A549 (cell line): ENCODE data around the gene NT5C2. TPM values are rescaled to one million over a fixed set of nuclear protein-coding genes. Genes with fewer than 3 reads are reported as not detected.
A peak's percentile ranks its signal among the peaks of the same experiment; 100 is the strongest.

Experiments
- ATAC-seq, 2 experiments: fragments of 200-7000 bp in 1 of 2; fragments of >200 bp in 1 of 2; cut with Nextera tagmentation in 1 of 2; cut with Tn5 transposase in 1 of 2; 3 replicates each; pipeline versions ENCODE4 v1.8.0 to v1.9.1; 2018 to 2020; ENCODE audit warnings: mild to moderate bottlenecking in 1 of 2, moderate library complexity in 1 of 2
- CTCF ChIA-PET: fragments of 300-600 bp; sonication (Branson Sonifier 250); formaldehyde crosslinking; extraction: SDS; loops from one replicate; lab custom pipeline; 2021; ENCODE audit warnings: antibody characterized with exemption, inconsistent platforms; lab: Yijun Ruan, JAX
- POLR2A ChIA-PET: fragments of 350-600 bp; formaldehyde crosslinking; extraction: SDS; loops from one replicate; lab custom pipeline; 2021; ENCODE audit warnings: antibody characterized with exemption, inconsistent platforms; lab: Yijun Ruan, JAX
- DNase-seq, 2 experiments: peaks; one replicate each; pipeline versions ENCODE4 v3.0.0 to v3.0.0-alpha.2; 2011 to 2016; ENCODE audit warnings: low read depth in 1 of 2, low spot score in 1 of 2
- FAIRE-seq: peaks from 2 replicates; lab custom pipeline; 2011; peaks lifted over from hg19 to GRCh38; lab: Jason Lieb, UNC
- H3K27ac ChIP-seq, 2 experiments: fragments of >200 bp; sonication (Bioruptor Twin); formaldehyde crosslinking; 3 replicates each; pipeline ENCODE4 v1.5.1; 2016 to 2017
- H3K4me1 ChIP-seq: fragments of >200 bp; sonication (Bioruptor Twin); formaldehyde crosslinking; 3 replicates; pipeline ENCODE4 v1.6.1; 2016
- H3K4me2 ChIP-seq: fragments of >200 bp; sonication (Bioruptor Twin); formaldehyde crosslinking; 3 replicates; pipeline ENCODE4 v1.6.1; 2016
- H3K4me3 ChIP-seq: fragments of >200 bp; sonication (Bioruptor Twin); formaldehyde crosslinking; 3 replicates; pipeline ENCODE4 v1.5.1; 2016
- H3K9me3 ChIP-seq: fragments of >200 bp; sonication (Bioruptor Twin); formaldehyde crosslinking; 3 replicates; pipeline ENCODE4 v1.6.1; 2016
- ATOH8 ChIP-seq: fragments of 250-450 bp; sonication (Bioruptor Pico); IDR thresholded peaks from 2 replicates; pipeline ENCODE4 v1.5.0; 2020; ENCODE audit warnings: low read depth, mild to moderate bottlenecking, moderate library complexity
- BCL3 ChIP-seq: fragments of >200 bp; sonication (Bioruptor Twin); formaldehyde crosslinking; IDR thresholded peaks from 3 replicates; pipeline ENCODE4 v1.6.1; 2016
- CBX2 ChIP-seq: fragments of 200-600 bp; sonication (generic); IDR thresholded peaks from 2 replicates; pipeline ENCODE4 v1.6.1; 2016; ENCODE audit warnings: low read depth, mild to moderate bottlenecking, borderline replicate concordance
- CBX8 ChIP-seq: fragments of 200-600 bp; sonication (generic); IDR thresholded peaks from 2 replicates; pipeline ENCODE4 v1.6.1; 2016
- CEBPB ChIP-seq, 2 experiments: fragments of >200 bp in 1 of 2; sonication (Bioruptor Twin) in 1 of 2; formaldehyde crosslinking in 1 of 2; IDR thresholded peaks; 2 replicates each; pipeline ENCODE4 v1.6.1; 2012 to 2016
- CHD2 ChIP-seq: fragments of 150-350 bp; IDR thresholded peaks from 2 replicates; pipeline ENCODE4 v1.6.1; 2014; ENCODE audit warnings: low read length; ENCODE audit not compliant: partially characterized antibody
- CTCF ChIP-seq: fragments of >200 bp; sonication (Bioruptor Twin); formaldehyde crosslinking; IDR thresholded peaks from 3 replicates; pipeline ENCODE4 v1.5.1; 2016
- EHF ChIP-seq: fragments of 250-450 bp; sonication (Bioruptor Pico); IDR thresholded peaks from 2 replicates; pipeline ENCODE4 v1.5.0; 2020; ENCODE audit warnings: mild to moderate bottlenecking
- EP300 ChIP-seq, 2 experiments: fragments of >200 bp; sonication (Bioruptor Twin); formaldehyde crosslinking; IDR thresholded peaks; 2 replicates in 1 of 2; 3 replicates in 1 of 2; pipeline ENCODE4 v1.6.1; 2016 to 2017
- FOSL2 ChIP-seq, 2 experiments: fragments of 450-650 bp in 1 of 2; fragments of >200 bp in 1 of 2; sonication (Bioruptor Twin) in 1 of 2; formaldehyde crosslinking; IDR thresholded peaks; 2 replicates each; pipeline versions ENCODE4 v1.5.0 to v1.6.1; 2016 to 2020; ENCODE audit warnings: mild to moderate bottlenecking in 1 of 2, moderate library complexity in 1 of 2
- HDAC2 ChIP-seq: fragments of 200-600 bp; sonication (generic); IDR thresholded peaks from 2 replicates; pipeline ENCODE4 v1.6.1; 2016
- HES2 ChIP-seq: fragments of >200 bp; sonication (Bioruptor Twin); formaldehyde crosslinking; IDR thresholded peaks from 2 replicates; pipeline ENCODE4 v1.6.1; 2016
- HEYL ChIP-seq: fragments of 250-450 bp; sonication (Bioruptor Pico); IDR thresholded peaks from 2 replicates; pipeline ENCODE4 v1.8.0; 2021; ENCODE audit warnings: mild to moderate bottlenecking, moderate library complexity
- HOXB13 ChIP-seq: fragments of 250-450 bp; sonication (Bioruptor Pico); IDR thresholded peaks from 2 replicates; pipeline ENCODE4 v1.5.0; 2020; ENCODE audit warnings: low read depth, mild to moderate bottlenecking, moderate library complexity
- KDM1A ChIP-seq: fragments of 200-600 bp; sonication (generic); IDR thresholded peaks from 2 replicates; pipeline ENCODE4 v1.6.1; 2016; ENCODE audit warnings: low read depth, mild to moderate bottlenecking
- MYC ChIP-seq: IDR thresholded peaks from 2 replicates; pipeline ENCODE4 v1.6.1; 2012; ENCODE audit warnings: mild to moderate bottlenecking, inconsistent platforms, low read length, improper control_type of control experiment, borderline replicate concordance
- NPAS2 ChIP-seq: fragments of 250-450 bp; sonication (Bioruptor Pico); IDR thresholded peaks from 2 replicates; pipeline ENCODE4 v1.8.0; 2022; ENCODE audit warnings: mild to moderate bottlenecking, moderate library complexity, borderline replicate concordance
- NR3C1 ChIP-seq: fragments of >200 bp; sonication (Bioruptor Twin); formaldehyde crosslinking; IDR thresholded peaks from 3 replicates; pipeline ENCODE4 v1.6.1; 2017
- POLR2AphosphoS2 ChIP-seq: conservative IDR thresholded peaks from 2 replicates; pipeline ENCODE4 v1.6.1; 2012; ENCODE audit warnings: low read length, improper control_type of control experiment, inconsistent platforms
- TFCP2L1 ChIP-seq: fragments of 250-450 bp; sonication (Bioruptor Pico); IDR thresholded peaks from 2 replicates; pipeline ENCODE4 v1.5.0; 2021; ENCODE audit warnings: mild to moderate bottlenecking
- TP53 ChIP-seq: fragments of 250-450 bp; sonication (Bioruptor Pico); IDR thresholded peaks from 2 replicates; pipeline ENCODE4 v1.5.0; 2021; ENCODE audit warnings: mild to moderate bottlenecking, moderate library complexity
- ZNF302 ChIP-seq: fragments of 250-450 bp; sonication (Bioruptor Pico); IDR thresholded peaks from 2 replicates; pipeline ENCODE4 v1.9.0; 2021; ENCODE audit warnings: inconsistent platforms, mild to moderate bottlenecking, moderate library complexity
- ZSCAN20 ChIP-seq: fragments of 250-450 bp; sonication (Bioruptor Pico); IDR thresholded peaks from 2 replicates; pipeline ENCODE4 v1.8.0; 2022; ENCODE audit warnings: mild to moderate bottlenecking, moderate library complexity
- WGBS: methylation state at CpG from one replicate; pipeline ENCODE4 v1.1.6; 2017; ENCODE audit errors: missing lambda C conversion rate; 5-methylcytosine and 5-hydroxymethylcytosine counted together
- polyA plus RNA-seq, 4 experiments: library from polyadenylated mRNA; depleted of rRNA in 3 of 4; stranded (reverse); fragments of >200 nt; fragmentation: RNase III in 1 of 4; extraction: RNeasy Plus Mini Kit Qiagen cat#74134 plus additional on column Dnase treatment in 1 of 4; gene quantifications; 2 replicates in 3 of 4; 3 replicates in 1 of 4; pipeline ENCODE4 v1.2.3, GENCODE V29; 2011 to 2017

NT5C2 gene
- polyA plus RNA-seq, 2 of the 4 experiments (the other 2 are of a cell fraction), result 86.4 to 177 TPM

GRCh38 chr10:103100620-103101019 is 92.5 kb downstream of the NT5C2 start:
- FAIRE-seq, result no peak
- Histone ChIP-seq H3K4me3 (no peak overlapping the region), H3K4me2 (no peak overlapping the region), H3K4me1 (peaks cover 35% of the 10 kb centered on the region), H3K27ac (no peak overlapping the region), H3K9me3 (no peaks in the 10 kb centered on the region)
- ATAC-seq, result no peak
- ChIA-PET CTCF (interaction anchor here (1.1 to 3.6 kb wide), 5 partner anchors 8 to 144 kb away, joined by 3 to 19 read pairs (median 5); no protein-coding TSS in a partner anchor), POLR2A (no interaction called here)
- WGBS, result 67% methylated on average over 2 of the region's 2 CpGs
- no peak for DNase-seq
- TF ChIP-seq CHD2, result no peak
- no peak for TF ChIP-seq CEBPB (IDR thresholded peaks at IDR 0.05)
- no peak for TF ChIP-seq TFCP2L1 (CRISPR knock-in tag)
- no peak for TF ChIP-seq HES2
- no peak for TF ChIP-seq ATOH8 (CRISPR knock-in tag)
- no peak for TF ChIP-seq HEYL
- no peak for TF ChIP-seq POLR2AphosphoS2
- TF ChIP-seq KDM1A, result no peak

GRCh38 chr10:103098240-103098639 is 94.8 kb downstream of the NT5C2 start:
- H3K4me3 ChIP-seq, result no peak overlapping the region
- DNase-seq (no peak), ATAC-seq (no peak), FAIRE-seq (peak; percentile 7)
- no peaks in the 10 kb centered on the region for H3K9me3 ChIP-seq
- H3K27ac ChIP-seq, result no peak overlapping the region
- H3K4me2 ChIP-seq, result no peak overlapping the region
- no peak for TF ChIP-seq ZNF302 (CRISPR knock-in tag)
- ChIA-PET CTCF (interaction anchor here (0.7 to 3.6 kb wide), 6 partner anchors 14 to 264 kb away, joined by 3 to 19 read pairs (median 3); no protein-coding TSS in a partner anchor), POLR2A (no interaction called here)
- peaks cover 20% of the 10 kb centered on the region for H3K4me1 ChIP-seq

GRCh38 chr10:103096130-103096529 is 96.9 kb downstream of the NT5C2 start:
- peaks cover 20% of the 10 kb centered on the region for H3K4me1 ChIP-seq
- POLR2A ChIA-PET, result no interaction called here
- WGBS, result 57% methylated on average over 3 of the region's 3 CpGs
- H3K4me2 ChIP-seq, result no peak overlapping the region
- no peaks in the 10 kb centered on the region for H3K9me3 ChIP-seq
- ATAC-seq (peak in 1 of 2 experiments; percentile 28; a peak in 1 of 6 replicates), DNase-seq (no peak), FAIRE-seq (peak; percentile 83)
- TF ChIP-seq HDAC2, result no peak
- no peak for TF ChIP-seq FOSL2 (IDR thresholded peaks at IDR 0.05)
- TF ChIP-seq FOSL2 (CRISPR knock-in tag; IDR thresholded peaks at IDR 0.05), result 0 out of 2 replicates have a peak, but pooled peaks have one; percentile 10
- no peak for TF ChIP-seq TFCP2L1 (CRISPR knock-in tag)
- H3K4me3 ChIP-seq, result no peak overlapping the region
- 0 out of 6 replicates have a peak overlapping the region, but pooled peaks of 1 of the 2 experiments have one; percentile 3 for H3K27ac ChIP-seq
- CTCF ChIA-PET, result interaction anchor here (1.2 to 1.9 kb wide), 4 partner anchors 143 to 181 kb away, joined by 3 to 6 read pairs (median 3); partner anchors contain the start of gene INA

- POLR2A ChIA-PET, result no interaction called here
Observed at GRCh38 chr10:103095005-103095404, 98.1 kb downstream of the NT5C2 start.

More at GRCh38 chr10:103095005-103095404, 98.1 kb downstream of the NT5C2 start:
- DNase-seq, result no peak
- H3K9me3 ChIP-seq, result no peaks in the 10 kb centered on the region
- no peak for TF ChIP-seq EHF
- TF ChIP-seq HEYL, result no peak
- no peak for TF ChIP-seq NR3C1
- no peak for TF ChIP-seq HOXB13 (CRISPR knock-in tag)
- TF ChIP-seq CHD2, result no peak
- no peak for TF ChIP-seq EP300 (IDR thresholded peaks at IDR 0.05)
- TF ChIP-seq POLR2AphosphoS2, result no peak
- no peak for TF ChIP-seq CTCF
- no peak for TF ChIP-seq ZSCAN20 (CRISPR knock-in tag)
- TF ChIP-seq NPAS2 (CRISPR knock-in tag), result no peak
- TF ChIP-seq BCL3, result no peak
- TF ChIP-seq TP53 (CRISPR knock-in tag), result no peak
- TF ChIP-seq MYC, result no peak
- TF ChIP-seq CBX8, result no peak
- no peak for TF ChIP-seq TFCP2L1 (CRISPR knock-in tag)
- no peak for TF ChIP-seq CBX2
- FAIRE-seq, result no peak
- H3K4me3 ChIP-seq, result no peak overlapping the region
- no peak overlapping the region for H3K27ac ChIP-seq
- CTCF ChIA-PET, result interaction anchor here (0.6 to 1.9 kb wide), 6 partner anchors 17 to 210 kb away, joined by 3 to 6 read pairs (median 3); no protein-coding TSS in a partner anchor
- H3K4me1 ChIP-seq, result peaks cover 20% of the 10 kb centered on the region
- no peak for ATAC-seq
- no peak overlapping the region for H3K4me2 ChIP-seq
